NCI-H2227 (cell line): Measurements from ENCODE around the gene OTUD3.
A peak's percentile ranks its signal among the peaks of the same experiment; 100 is the strongest.
"Not testable (repeated sequence)": the region's sequence is repeated elsewhere in the genome, so short reads cannot be mapped to it uniquely, and the experiment has no call there.

Source experiments
- DNase-seq: peaks from one replicate; lab custom pipeline; 2025; ENCODE audit not compliant: unreplicated experiment; lab: John Stamatoyannopoulos, UW

Gene OTUD3

GRCh38 chr1:19882111-19883071 lies at the start of gene OTUD3:
Gene OTUD3 (plus strand): TSS chr1:19882395. CDS start chr1:19882514, 119 bp downstream.
- DNase-seq = peak; percentile 99

GRCh38 chr1:19835578-19835977 lies 46.6 kb upstream of the OTUD3 start:
- no peak for DNase-seq

GRCh38 chr1:19837866-19838265 lies 44.3 kb upstream of the OTUD3 start:
- no peak for DNase-seq

- no peak for DNase-seq
These were observed 42.0 kb upstream of the OTUD3 start for GRCh38 chr1:19840228-19840627.

GRCh38 chr1:19844731-19845495 lies 37.3 kb upstream of the OTUD3 start:
- no peak for DNase-seq

GRCh38 chr1:19845555-19845954 lies 36.6 kb upstream of the OTUD3 start:
- no peak for DNase-seq

- no peak for DNase-seq
These were observed 35.9 kb upstream of the OTUD3 start for GRCh38 chr1:19846338-19846737.

GRCh38 chr1:19847334-19847733 lies 34.9 kb upstream of the OTUD3 start:
- not testable (repeated sequence) for DNase-seq

- DNase-seq = not testable (repeated sequence)
These were observed 32.9 kb upstream of the OTUD3 start for GRCh38 chr1:19849307-19849706.

- DNase-seq = no peak
These were observed 32.0 kb upstream of the OTUD3 start for GRCh38 chr1:19850214-19850613.

GRCh38 chr1:19852036-19852435 lies 30.2 kb upstream of the OTUD3 start:
- DNase-seq = no peak

- DNase-seq = no peak
These were observed 27.3 kb upstream of the OTUD3 start for GRCh38 chr1:19854866-19855265.

- DNase-seq = no peak
These were observed 23.3 kb upstream of the OTUD3 start for GRCh38 chr1:19858893-19859292.

- DNase-seq = no peak
These were observed 22.3 kb upstream of the OTUD3 start for GRCh38 chr1:19859876-19860275.

GRCh38 chr1:19860418-19860817 lies 21.8 kb upstream of the OTUD3 start:
- DNase-seq = no peak

GRCh38 chr1:19861034-19861433 lies 21.2 kb upstream of the OTUD3 start:
- no peak for DNase-seq

- DNase-seq = no peak
These were observed 20.2 kb upstream of the OTUD3 start for GRCh38 chr1:19861842-19862530.

- DNase-seq = no peak
These were observed 19.3 kb upstream of the OTUD3 start for GRCh38 chr1:19862944-19863343.

- no peak for DNase-seq
These were observed 17.5 kb upstream of the OTUD3 start for GRCh38 chr1:19864570-19865160.

- no peak for DNase-seq
These were observed 16.2 kb upstream of the OTUD3 start for GRCh38 chr1:19866029-19866428.

- DNase-seq = peak; percentile 64
These were observed 15.4 kb upstream of the OTUD3 start for GRCh38 chr1:19866758-19867157.
